Purkinje cell (primary cell): ENCODE results near the gene RPL31. TPM values are rescaled to one million over a fixed set of nuclear protein-coding genes. Genes with fewer than 3 reads are reported as not detected.

ENCODE experiments used
- polyA plus RNA-seq: library from polyadenylated mRNA; unstranded; fragments of >200 nt; fragmentation: Nextera tagmentation; gene quantifications from 2 replicates; pipeline ENCODE4 v1.2.1, GENCODE V29; 2014

RPL31 gene
- 1,242 and 1,327 TPM in 2 replicates for polyA plus RNA-seq

GRCh38 chr2:101001691-101002561 lies at the start of gene RPL31:
TSS of gene RPL31 (plus strand) at chr2:101002289. CDS start at chr2:101002702, 413 bp downstream.

Other genes with a start within 250 kb of the RPL31 start
- 1.7 and 2.5 TPM in 2 replicates for gene NPAS2, start 182.2 kb upstream of the RPL31 start, polyA plus RNA-seq
- 1.9 and 3.3 TPM in 2 replicates for gene TBC1D8, start 149.1 kb downstream of the RPL31 start, polyA plus RNA-seq